BLaER1 treated with 17β-estradiol and CSF1 and Interleukin-3, amounts not matched to agents 10 nM and 100 nM (cell line): ENCODE data around the gene EPN3.

Source experiments
- H3K27ac ChIP-seq, 11 experiments: shearing (Covaris generic); formaldehyde crosslinking; 2 replicates each; pipeline ENCODE4 v1.8.1; 2022
- H3K27me3 ChIP-seq, 11 experiments: shearing (Covaris generic); formaldehyde crosslinking; 2 replicates each; pipeline ENCODE4 v1.8.1; 2022
- H3K36me3 ChIP-seq, 11 experiments: shearing (Covaris generic); formaldehyde crosslinking; 2 replicates each; pipeline ENCODE4 v1.8.1; 2022
- H3K4me1 ChIP-seq, 10 experiments: shearing (Covaris generic); formaldehyde crosslinking; 2 replicates each; pipeline ENCODE4 v1.8.1; 2022
- H3K4me2 ChIP-seq, 11 experiments: shearing (Covaris generic); formaldehyde crosslinking; 2 replicates each; pipeline ENCODE4 v1.8.1; 2022
- H3K4me3 ChIP-seq, 10 experiments: shearing (Covaris generic); formaldehyde crosslinking; 2 replicates each; pipeline ENCODE4 v1.8.1; 2022
- H3K9ac ChIP-seq, 11 experiments: shearing (Covaris generic); formaldehyde crosslinking; 2 replicates each; pipeline ENCODE4 v1.8.1; 2022
- H3K9me3 ChIP-seq, 11 experiments: shearing (Covaris generic); formaldehyde crosslinking; replicated peaks in 1 of 11; 2 replicates each; pipeline ENCODE4 v1.8.1; 2022
- H4K20me1 ChIP-seq, 11 experiments: shearing (Covaris generic); formaldehyde crosslinking; 2 replicates each; pipeline ENCODE4 v1.8.1; 2022
- Cebpa-rat ChIP-seq, 11 experiments: shearing (Covaris generic); IDR thresholded peaks; 2 replicates each; pipeline ENCODE4 v1.8.1; 2022

The EPN3 gene

GRCh38 chr17:50563092-50563511, 30.6 kb downstream of the EPN3 start:
- H3K4me2 ChIP-seq = no peak overlapping the region
- H3K9ac ChIP-seq = no peak overlapping the region
- H3K4me3 ChIP-seq = no peak overlapping the region
- H3K27ac ChIP-seq = no peak overlapping the region
- no peak for TF ChIP-seq Cebpa-rat (IDR thresholded peaks at IDR 0.05)
- no peaks in the 10 kb centered on the region for H3K36me3 ChIP-seq
- peaks cover 83 to 99% (median 97%) of the 10 kb centered on the region in 11 experiments for H3K27me3 ChIP-seq
- H4K20me1 ChIP-seq = peaks cover 0 to 58% (median 43%) of the 10 kb centered on the region in 11 experiments; a peak in 18 of 22 replicates
- H3K4me1 ChIP-seq = peaks cover 21 to 35% (median 28%) of the 10 kb centered on the region in 10 experiments
- peaks cover 0 to 9% (median 0%) of the 10 kb centered on the region in 11 experiments; a peak in 4 of 22 replicates for H3K9me3 ChIP-seq

- Histone ChIP-seq H3K4me3 (no peak overlapping the region), H3K27me3 (peaks cover 65 to 84% (median 79%) of the 10 kb centered on the region in 11 experiments)
Observed at GRCh38 chr17:50564916-50565315, 32.4 kb downstream of the EPN3 start.

GRCh38 chr17:50565402-50566350, 33.1 kb downstream of the EPN3 start:
- Histone ChIP-seq H3K36me3 (no peaks in the 10 kb centered on the region), H3K4me3 (no peak overlapping the region), H3K9ac (no peak overlapping the region), H3K9me3 (no peaks in the 10 kb centered on the region), H3K4me2 (no peak overlapping the region), H3K27ac (no peak overlapping the region), H4K20me1 (peaks cover 0 to 34% (median 23%) of the 10 kb centered on the region in 11 experiments; a peak in 18 of 22 replicates), H3K4me1 (peaks cover 5 to 17% (median 12%) of the 10 kb centered on the region in 10 experiments; a peak in 18 of 20 replicates), H3K27me3 (peaks cover 57 to 76% (median 71%) of the 10 kb centered on the region in 11 experiments)
- TF ChIP-seq Cebpa-rat (IDR thresholded peaks at IDR 0.05) = no peak

More at GRCh38 chr17:50564916-50565315, 32.4 kb downstream of the EPN3 start:
- peaks cover 0 to 4% (median 0%) of the 10 kb centered on the region in 11 experiments; a peak in 3 of 22 replicates for H3K9me3 ChIP-seq
- peaks cover 10 to 21% (median 16%) of the 10 kb centered on the region in 10 experiments; a peak in 19 of 20 replicates for H3K4me1 ChIP-seq
- H4K20me1 ChIP-seq = peaks cover 0 to 41% (median 27%) of the 10 kb centered on the region in 11 experiments; a peak in 18 of 22 replicates
- H3K9ac ChIP-seq = no peak overlapping the region
- no peaks in the 10 kb centered on the region for H3K36me3 ChIP-seq
- H3K27ac ChIP-seq = no peak overlapping the region
- H3K4me2 ChIP-seq = no peak overlapping the region
- no peak for TF ChIP-seq Cebpa-rat (IDR thresholded peaks at IDR 0.05)

GRCh38 chr17:50566886-50567285, 34.4 kb downstream of the EPN3 start:
- Histone ChIP-seq H3K4me3 (no peak overlapping the region), H4K20me1 (peaks cover 0 to 27% (median 18%) of the 10 kb centered on the region in 11 experiments; a peak in 16 of 22 replicates), H3K9ac (no peak overlapping the region), H3K9me3 (no peaks in the 10 kb centered on the region), H3K27ac (no peak overlapping the region), H3K4me1 (peaks cover 0 to 11% (median 6%) of the 10 kb centered on the region in 10 experiments; a peak in 5 of 20 replicates), H3K4me2 (no peak overlapping the region), H3K27me3 (peaks cover 49 to 64% (median 59%) of the 10 kb centered on the region in 11 experiments), H3K36me3 (no peaks in the 10 kb centered on the region)
- no peak for TF ChIP-seq Cebpa-rat (IDR thresholded peaks at IDR 0.05)

GRCh38 chr17:50568659-50569058, 36.1 kb downstream of the EPN3 start:
- Histone ChIP-seq H3K36me3 (no peaks in the 10 kb centered on the region), H3K4me1 (peaks cover 0 to 8% (median 0%) of the 10 kb centered on the region in 10 experiments; a peak in 3 of 20 replicates), H3K4me2 (no peak overlapping the region), H3K9ac (no peak overlapping the region), H3K27me3 (peaks cover 32 to 47% (median 42%) of the 10 kb centered on the region in 11 experiments), H3K9me3 (no peaks in the 10 kb centered on the region), H4K20me1 (peaks cover 0 to 11% (median 2%) of the 10 kb centered on the region in 11 experiments; a peak in 11 of 22 replicates), H3K27ac (no peak overlapping the region), H3K4me3 (no peak overlapping the region)
- no peak for TF ChIP-seq Cebpa-rat (IDR thresholded peaks at IDR 0.05)

GRCh38 chr17:50569592-50569991, 37.1 kb downstream of the EPN3 start:
- Histone ChIP-seq H3K27me3 (peaks cover 23 to 37% (median 32%) of the 10 kb centered on the region in 11 experiments), H3K4me1 (peaks cover 0 to 8% (median 0%) of the 10 kb centered on the region in 10 experiments; a peak in 3 of 20 replicates), H3K36me3 (no peaks in the 10 kb centered on the region), H3K27ac (no peak overlapping the region), H4K20me1 (peaks cover 0 to 6% (median 0%) of the 10 kb centered on the region in 11 experiments; a peak in 5 of 22 replicates), H3K9me3 (no peaks in the 10 kb centered on the region), H3K4me2 (no peak overlapping the region), H3K4me3 (no peak overlapping the region), H3K9ac (no peak overlapping the region)
- no peak for TF ChIP-seq Cebpa-rat (IDR thresholded peaks at IDR 0.05)

GRCh38 chr17:50570032-50570431, 37.5 kb downstream of the EPN3 start:
- Histone ChIP-seq H3K4me3 (no peak overlapping the region), H3K27ac (no peak overlapping the region), H3K9me3 (no peaks in the 10 kb centered on the region), H3K4me2 (no peak overlapping the region), H3K4me1 (peaks cover 0 to 8% (median 0%) of the 10 kb centered on the region in 10 experiments; a peak in 3 of 20 replicates), H3K36me3 (no peaks in the 10 kb centered on the region), H3K9ac (no peak overlapping the region), H3K27me3 (peaks cover 20 to 33% (median 28%) of the 10 kb centered on the region in 11 experiments), H4K20me1 (peaks cover 0 to 6% (median 0%) of the 10 kb centered on the region in 11 experiments; a peak in 5 of 22 replicates)
- no peak for TF ChIP-seq Cebpa-rat (IDR thresholded peaks at IDR 0.05)

- Histone ChIP-seq H3K4me3 (no peak overlapping the region), H3K4me1 (peaks cover 0 to 5% (median 0%) of the 10 kb centered on the region in 10 experiments; a peak in 3 of 20 replicates), H3K36me3 (no peaks in the 10 kb centered on the region), H3K9me3 (no peaks in the 10 kb centered on the region), H4K20me1 (peaks cover 0 to 6% (median 0%) of the 10 kb centered on the region in 11 experiments; a peak in 5 of 22 replicates), H3K4me2 (no peak overlapping the region), H3K27me3 (peaks cover 15 to 28% (median 23%) of the 10 kb centered on the region in 11 experiments), H3K9ac (no peak overlapping the region), H3K27ac (no peak overlapping the region)
- TF ChIP-seq Cebpa-rat (IDR thresholded peaks at IDR 0.05) = no peak
Observed at GRCh38 chr17:50570528-50570927, 38.0 kb downstream of the EPN3 start.

- Histone ChIP-seq H3K4me1 (no peaks in the 10 kb centered on the region), H3K9ac (no peak overlapping the region), H3K36me3 (no peaks in the 10 kb centered on the region), H3K4me3 (no peak overlapping the region), H4K20me1 (peaks cover 0 to 12% (median 0%) of the 10 kb centered on the region in 11 experiments; a peak in 4 of 22 replicates), H3K4me2 (no peak overlapping the region), H3K9me3 (no peaks in the 10 kb centered on the region), H3K27ac (no peak overlapping the region), H3K27me3 (peaks cover 3 to 16% (median 11%) of the 10 kb centered on the region in 11 experiments; a peak in 19 of 22 replicates)
- no peak for TF ChIP-seq Cebpa-rat (IDR thresholded peaks at IDR 0.05)
Observed at GRCh38 chr17:50571681-50572080, 39.1 kb downstream of the EPN3 start.
